HepG2 (cell line): ENCODE data around the gene RNF40. TPM values are rescaled to one million over a fixed set of nuclear protein-coding genes. Genes with fewer than 3 reads are reported as not detected.
A peak's percentile ranks its signal among the peaks of the same experiment; 100 is the strongest.

Experiments used
- AGO1 ChIP-seq: fragments of 200-400 bp; formaldehyde crosslinking; IDR thresholded peaks from 2 replicates; pipeline ENCODE4 v1.6.1; 2017; ENCODE audit warnings: mild to moderate bottlenecking, low read depth, low read length, moderate library complexity; ENCODE audit not compliant: poor library complexity, severe bottlenecking
- AKAP8 ChIP-seq: sonication (generic); formaldehyde crosslinking; IDR thresholded peaks from 2 replicates; pipeline ENCODE4 v1.5.1; 2020; ENCODE audit warnings: mild to moderate bottlenecking, missing genetic modification reagents
- ARID2 ChIP-seq: sonication (generic); formaldehyde crosslinking; IDR thresholded peaks from 2 replicates; pipeline ENCODE4 v1.8.1; 2022; ENCODE audit warnings: mild to moderate bottlenecking, missing genetic modification reagents, borderline replicate concordance
- ARID5B ChIP-seq: IDR thresholded peaks from 2 replicates; pipeline ENCODE4 v1.4.0; 2020; ENCODE audit warnings: mild to moderate bottlenecking, missing genetic modification reagents
- BRCA1 ChIP-seq: sonication (generic); formaldehyde crosslinking; IDR thresholded peaks from 2 replicates; pipeline ENCODE4 v1.4.0; 2020; ENCODE audit warnings: missing genetic modification reagents
- DR1 ChIP-seq: sonication (generic); formaldehyde crosslinking; IDR thresholded peaks from 2 replicates; pipeline ENCODE4 v1.8.0; 2021; ENCODE audit warnings: mild to moderate bottlenecking, missing genetic modification reagents, inconsistent platforms
- HES4 ChIP-seq: sonication (generic); formaldehyde crosslinking; IDR thresholded peaks from 2 replicates; pipeline ENCODE4 v1.9.0; 2021; ENCODE audit warnings: mild to moderate bottlenecking, missing genetic modification reagents, borderline replicate concordance
- HNF4A ChIP-seq: sonication (generic); formaldehyde crosslinking; IDR thresholded peaks from 2 replicates; pipeline ENCODE4 v1.4.0; 2020; ENCODE audit warnings: missing genetic modification reagents
- HNRNPUL1 ChIP-seq: fragments of 200-400 bp; formaldehyde crosslinking; IDR thresholded peaks from 2 replicates; pipeline ENCODE4 v1.6.1; 2017; ENCODE audit warnings: low read depth, mild to moderate bottlenecking, low read length, moderate library complexity
- MIER3 ChIP-seq: IDR thresholded peaks from 2 replicates; pipeline ENCODE4 v1.6.1; 2016; ENCODE audit warnings: missing compliant biosample characterization, borderline replicate concordance
- PHF5A ChIP-seq: IDR thresholded peaks from one replicate; pipeline ENCODE4 v1.6.1; 2018; ENCODE audit warnings: low read depth, missing genetic modification reagents; ENCODE audit not compliant: unreplicated experiment
- PRDM15 ChIP-seq: sonication (generic); formaldehyde crosslinking; IDR thresholded peaks from 2 replicates; pipeline ENCODE4 v1.4.0; 2020; ENCODE audit warnings: missing genetic modification reagents
- RFX3 ChIP-seq: IDR thresholded peaks from 2 replicates; pipeline ENCODE4 v1.6.1; 2016; ENCODE audit warnings: missing biosample characterization, missing genetic modification reagents
- SOX5 ChIP-seq: IDR thresholded peaks from 2 replicates; pipeline ENCODE4 v1.6.1; 2016; ENCODE audit warnings: borderline replicate concordance
- SP2 ChIP-seq: sonication (generic); formaldehyde crosslinking; IDR thresholded peaks from 2 replicates; pipeline ENCODE4 v1.5.1; 2020; ENCODE audit warnings: mild to moderate bottlenecking, missing genetic modification reagents
- SPEN ChIP-seq: sonication (generic); formaldehyde crosslinking; IDR thresholded peaks from 2 replicates; pipeline ENCODE4 v1.5.1; 2020; ENCODE audit warnings: low read depth, mild to moderate bottlenecking, missing genetic modification reagents
- STAT6 ChIP-seq: sonication (generic); formaldehyde crosslinking; IDR thresholded peaks from 2 replicates; pipeline ENCODE4 v1.4.0; 2020; ENCODE audit warnings: missing genetic modification reagents, mild to moderate bottlenecking, borderline replicate concordance
- ZNF274 ChIP-seq: sonication (generic); formaldehyde crosslinking; IDR thresholded peaks from 2 replicates; pipeline ENCODE4 v1.5.1; 2020; ENCODE audit warnings: mild to moderate bottlenecking, missing genetic modification reagents
- ZNF350 ChIP-seq: sonication (generic); formaldehyde crosslinking; IDR thresholded peaks from 2 replicates; pipeline ENCODE4 v1.4.0; 2020; ENCODE audit warnings: mild to moderate bottlenecking, low read depth, missing genetic modification reagents, borderline replicate concordance
- polyA plus RNA-seq, 8 experiments: library from polyadenylated mRNA; depleted of rRNA in 3 of 8; stranded (reverse) in 7 of 8; unstranded in 1 of 8; fragments of >200 nt; fragmentation: Illumina TruSeq in 4 of 8; extraction: Trizol in 4 of 8; gene quantifications; 2 replicates each; pipeline versions ENCODE4 v1.2.1 to v1.2.3, GENCODE V29; 2011 to 2016; ENCODE audit warnings: low read depth in 4 of 8, missing spikeins in 1 of 8, mixed read lengths in 1 of 8; ENCODE audit not compliant: insufficient read depth in 1 of 8
- total RNA-seq, 5 experiments: library from RNA; depleted of rRNA; stranded (reverse); fragments of >200 nt; fragmentation: Illumina TruSeq; extraction: Trizol; gene quantifications; 2 replicates each; pipeline ENCODE4 v1.2.3, GENCODE V29; 2016; ENCODE audit warnings: low read depth in 1 of 5

The RNF40 gene
- total and polyA plus RNA-seq, 2 of the 13 experiments (the other 11 are each of a cell fraction or from before 2014, with no cell fraction given): 84.0 to 85.6 TPM

GRCh38 chr16:30747799-30748633 lies 14.1 kb upstream of the RNF40 start, which contains the start of gene PHKG2 (continued):
- peak; percentile 58; the same call in 1 of the 2 replicates for TF ChIP-seq ZNF274 (CRISPR knock-in tag)
- no peak for TF ChIP-seq HES4 (CRISPR knock-in tag)
- TF ChIP-seq AKAP8 (CRISPR knock-in tag): no peak; the same call in 1 of the 2 replicates
- peak; percentile 84; the same call in 1 of the 2 replicates for TF ChIP-seq BRCA1
- TF ChIP-seq HNF4A: peak; percentile 21; the same call in 1 of the 2 replicates
- TF ChIP-seq STAT6 (CRISPR knock-in tag): no peak
- no peak; the same call in 1 of the 2 replicates for TF ChIP-seq HNRNPUL1
- no peak; the same call in 1 of the 2 replicates for TF ChIP-seq MIER3 (CRISPR knock-in tag)
- TF ChIP-seq ARID2 (CRISPR knock-in tag): no peak
- TF ChIP-seq PRDM15: peak; percentile 15; the same call in 1 of the 2 replicates
- TF ChIP-seq DR1: peak; percentile 87
- TF ChIP-seq SP2 (CRISPR knock-in tag): peak; percentile 81
- TF ChIP-seq ARID5B (CRISPR knock-in tag): peak; percentile 55
- no peak for TF ChIP-seq AGO1
- TF ChIP-seq RFX3: no peak
- no peak for TF ChIP-seq PHF5A
- peak; percentile 86 for TF ChIP-seq SPEN
- TF ChIP-seq ZNF350 (CRISPR knock-in tag): peak; percentile 77; the same call in 1 of the 2 replicates
- TF ChIP-seq SOX5 (CRISPR knock-in tag): peak; percentile 30; the same call in 1 of the 2 replicates
